ENCODE data around the gene CLEC3B. TPM values are rescaled to one million over a fixed set of nuclear protein-coding genes. Genes with fewer than 3 reads are reported as not detected.

The CLEC3B gene
- polyA plus RNA-seq, 3 donors: 3.9 to 22.7 (median 14.5) TPM

DNA sequence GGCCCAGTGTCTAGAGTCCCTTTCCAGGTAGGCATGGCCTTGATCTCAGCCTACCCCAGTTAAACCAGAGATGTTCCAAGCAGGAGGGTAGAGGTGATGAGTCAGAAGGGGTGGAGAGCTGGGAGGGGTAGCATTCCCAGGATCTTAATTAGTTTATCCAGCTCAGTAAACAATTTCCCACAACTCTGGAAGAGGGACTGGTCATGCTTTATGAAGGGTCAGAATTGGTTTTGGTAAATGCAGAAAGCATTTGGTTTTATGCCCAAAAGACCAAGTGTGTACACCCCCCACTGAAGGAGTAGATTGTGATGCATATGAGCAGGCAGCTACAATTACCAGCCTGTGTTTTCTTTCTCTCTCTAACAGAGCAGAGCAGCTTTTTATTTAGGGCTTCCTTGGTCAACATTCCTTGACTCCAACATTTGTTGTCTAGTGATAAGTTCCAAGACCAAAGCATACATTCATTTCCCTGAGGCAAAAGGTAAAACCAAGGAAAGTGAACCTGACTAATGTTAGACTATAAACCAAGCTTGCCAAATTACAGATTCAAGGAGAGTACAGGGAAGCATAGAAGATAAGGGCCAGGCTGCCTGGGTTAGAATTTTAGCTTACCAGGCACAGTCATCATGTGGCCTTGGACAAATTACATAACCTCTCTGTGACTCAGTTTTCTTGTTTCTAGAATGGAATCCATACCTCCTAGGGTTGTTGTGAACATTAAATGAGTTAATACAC lies 32.5 kb upstream of the CLEC3B start:
- TF ChIP-seq, protein P1, sequence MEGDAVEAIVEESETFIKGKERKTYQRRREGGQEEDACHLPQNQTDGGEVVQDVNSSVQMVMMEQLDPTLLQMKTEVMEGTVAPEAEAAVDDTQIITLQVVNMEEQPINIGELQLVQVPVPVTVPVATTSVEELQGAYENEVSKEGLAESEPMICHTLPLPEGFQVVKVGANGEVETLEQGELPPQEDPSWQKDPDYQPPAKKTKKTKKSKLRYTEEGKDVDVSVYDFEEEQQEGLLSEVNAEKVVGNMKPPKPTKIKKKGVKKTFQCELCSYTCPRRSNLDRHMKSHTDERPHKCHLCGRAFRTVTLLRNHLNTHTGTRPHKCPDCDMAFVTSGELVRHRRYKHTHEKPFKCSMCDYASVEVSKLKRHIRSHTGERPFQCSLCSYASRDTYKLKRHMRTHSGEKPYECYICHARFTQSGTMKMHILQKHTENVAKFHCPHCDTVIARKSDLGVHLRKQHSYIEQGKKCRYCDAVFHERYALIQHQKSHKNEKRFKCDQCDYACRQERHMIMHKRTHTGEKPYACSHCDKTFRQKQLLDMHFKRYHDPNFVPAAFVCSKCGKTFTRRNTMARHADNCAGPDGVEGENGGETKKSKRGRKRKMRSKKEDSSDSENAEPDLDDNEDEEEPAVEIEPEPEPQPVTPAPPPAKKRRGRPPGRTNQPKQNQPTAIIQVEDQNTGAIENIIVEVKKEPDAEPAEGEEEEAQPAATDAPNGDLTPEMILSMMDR (IDR thresholded peaks at IDR 0.05): no peak
- Histone ChIP-seq H3K27me3 (ENCODE audit: control insufficient read depth in 2 of 2, insufficient read depth in 2 of 2, low read length in 2 of 2) (no peaks in the 10 kb centered on the region), H3K36me3 (replicated peaks in 1 of 2; ENCODE audit: control insufficient read depth in 1 of 2, insufficient read depth in 2 of 2, low read length in 2 of 2) (peaks cover 50 to 96% of the 10 kb centered on the region in 2 donors), H4K20me1 (ENCODE audit: insufficient read depth, low read length) (no peaks in the 10 kb centered on the region), H3K79me2 (ENCODE audit: insufficient read depth, low read length) (peaks cover 3% of the 10 kb centered on the region), H2AFZ (ENCODE audit: insufficient read depth, low read depth, low read length, poor library complexity, severe bottlenecking) (no peak overlapping the region), H3K9ac (ENCODE audit: insufficient read depth, low read length, poor library complexity, severe bottlenecking) (no peak overlapping the region), H3K4me1 (ENCODE audit: control insufficient read depth in 1 of 2, insufficient read depth in 2 of 2, low read length in 2 of 2) (no peaks in the 10 kb centered on the region), H3K4me3 (replicated peaks in 1 of 3; ENCODE audit: low read depth in 2 of 3, low read length in 3 of 3) (no peak overlapping the region), H3K9me3 (replicated peaks in 1 of 2; ENCODE audit: control insufficient read depth in 1 of 2, insufficient read depth in 1 of 2, low read length in 2 of 2) (no peaks in the 10 kb centered on the region), H3K27ac (ENCODE audit: low read depth in 1 of 2, low read length in 2 of 2) (no peak overlapping the region), H3K4me2 (replicated peaks; ENCODE audit: extremely low read depth, low read length, poor library complexity, severe bottlenecking) (no peak overlapping the region)
- H3K27me3 Mint-ChIP-seq (ENCODE audit: low read depth in 3 of 3): no peaks in the 10 kb centered on the region
- peaks cover 3% of the 10 kb centered on the region for H3K4me1 Mint-ChIP-seq
- H3K9me3 Mint-ChIP-seq: no peaks in the 10 kb centered on the region
- no peak overlapping the region for H3K4me3 Mint-ChIP-seq
- intact Hi-C loops (cut with micrococcal nuclease): no loop called here
- no peak overlapping the region for H3K27ac Mint-ChIP-seq
- H3K36me3 Mint-ChIP-seq: peaks cover 75 to 79% of the 10 kb centered on the region in 2 donors
- DNase-seq: no peak

DNA sequence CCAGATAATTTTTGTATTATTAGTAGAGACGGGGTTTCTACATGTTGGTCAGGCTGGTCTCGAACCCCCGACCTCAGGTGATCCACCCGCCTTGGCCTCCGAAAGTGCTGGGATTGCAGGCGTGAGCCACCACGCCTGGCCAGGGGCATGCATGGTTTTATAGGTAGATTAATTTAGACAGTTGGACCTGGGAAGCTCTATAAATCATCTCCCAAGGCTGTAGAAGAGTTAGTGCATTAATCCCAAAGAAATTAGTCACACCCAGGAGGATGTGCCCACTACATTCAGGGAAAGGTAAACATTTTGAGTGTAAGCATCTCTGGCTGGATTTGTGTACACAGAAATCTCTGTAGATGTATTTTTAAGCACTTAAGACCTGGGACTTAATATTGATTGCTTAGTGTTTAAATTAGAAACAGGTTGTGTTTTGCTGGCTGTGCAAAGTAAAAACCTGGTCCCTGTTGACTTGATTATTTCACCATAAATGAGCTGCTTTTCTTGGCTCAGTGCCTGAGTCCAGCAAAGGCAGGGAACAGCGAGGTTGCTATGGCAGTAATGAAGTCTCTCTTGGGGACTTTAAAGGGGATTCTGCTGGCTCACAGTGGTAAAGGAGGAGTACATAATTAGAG lies 30.8 kb upstream of the CLEC3B start:
- Mint-ChIP-seq H3K4me3 (no peak overlapping the region), H3K27me3 (ENCODE audit: low read depth in 3 of 3) (no peaks in the 10 kb centered on the region), H3K9me3 (no peaks in the 10 kb centered on the region), H3K4me1 (peaks cover 2% of the 10 kb centered on the region), H3K36me3 (peaks cover 77 to 84% of the 10 kb centered on the region in 2 donors), H3K27ac (no peak overlapping the region)
- Histone ChIP-seq H3K4me3 (replicated peaks in 1 of 3; ENCODE audit: low read depth in 2 of 3, low read length in 3 of 3) (no peak overlapping the region), H3K4me1 (ENCODE audit: control insufficient read depth in 1 of 2, insufficient read depth in 2 of 2, low read length in 2 of 2) (no peaks in the 10 kb centered on the region), H3K36me3 (replicated peaks in 1 of 2; ENCODE audit: control insufficient read depth in 1 of 2, insufficient read depth in 2 of 2, low read length in 2 of 2) (peaks cover 64 to 98% of the 10 kb centered on the region in 2 donors), H2AFZ (ENCODE audit: insufficient read depth, low read depth, low read length, poor library complexity, severe bottlenecking) (no peak overlapping the region), H3K27me3 (ENCODE audit: control insufficient read depth in 2 of 2, insufficient read depth in 2 of 2, low read length in 2 of 2) (no peaks in the 10 kb centered on the region), H3K79me2 (ENCODE audit: insufficient read depth, low read length) (no peaks in the 10 kb centered on the region), H3K27ac (ENCODE audit: low read depth in 1 of 2, low read length in 2 of 2) (no peak overlapping the region), H3K9ac (ENCODE audit: insufficient read depth, low read length, poor library complexity, severe bottlenecking) (no peak overlapping the region), H4K20me1 (ENCODE audit: insufficient read depth, low read length) (no peaks in the 10 kb centered on the region), H3K4me2 (replicated peaks; ENCODE audit: extremely low read depth, low read length, poor library complexity, severe bottlenecking) (no peak overlapping the region), H3K9me3 (replicated peaks in 1 of 2; ENCODE audit: control insufficient read depth in 1 of 2, insufficient read depth in 1 of 2, low read length in 2 of 2) (no peaks in the 10 kb centered on the region)
- WGBS (ENCODE audit: insufficient coverage): 100% methylated on average over 1 of the region's 8 CpGs
- no peak for DNase-seq
- TF ChIP-seq, protein P1 (IDR thresholded peaks at IDR 0.05): no peak
- intact Hi-C loops (cut with micrococcal nuclease): no loop called here

Measured in CD14-positive monocyte (primary cell).